ENCODE data around the gene RBM7.

DNA sequence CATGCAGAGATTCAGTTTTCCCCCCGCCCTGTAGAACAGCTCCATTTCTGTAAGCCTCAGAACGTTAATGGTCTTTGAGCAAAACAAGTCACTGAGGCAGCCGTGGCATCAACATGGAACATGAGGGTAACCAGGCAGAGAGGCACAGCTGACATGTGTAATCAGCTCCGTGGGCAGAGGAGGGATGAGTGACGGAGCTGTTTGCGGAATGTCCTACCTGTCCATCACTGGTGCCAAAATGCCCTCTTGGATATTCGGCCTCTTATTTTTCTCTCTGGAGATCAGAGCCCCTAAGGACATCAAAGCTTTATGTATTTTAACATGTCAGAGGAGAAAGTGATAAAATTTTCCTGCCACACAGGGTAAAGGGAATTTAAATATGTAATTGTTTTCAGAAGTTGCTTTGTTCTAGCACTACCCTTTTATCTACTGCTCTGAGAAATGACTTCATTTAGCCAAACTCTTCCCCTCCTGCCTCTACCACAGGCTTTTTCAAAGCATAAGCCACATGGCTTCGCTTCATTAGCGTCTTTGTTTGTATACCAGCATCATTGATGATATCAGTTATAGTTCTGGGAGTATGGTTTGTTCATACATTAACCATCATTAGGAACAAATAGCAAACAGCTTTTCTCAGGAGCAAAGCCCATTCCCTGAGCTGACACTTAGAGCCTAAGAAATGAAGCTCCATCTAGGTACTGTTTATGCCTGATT lies 33.1 kb upstream of the RBM7 start:
- TF ChIP-seq, protein P1, sequence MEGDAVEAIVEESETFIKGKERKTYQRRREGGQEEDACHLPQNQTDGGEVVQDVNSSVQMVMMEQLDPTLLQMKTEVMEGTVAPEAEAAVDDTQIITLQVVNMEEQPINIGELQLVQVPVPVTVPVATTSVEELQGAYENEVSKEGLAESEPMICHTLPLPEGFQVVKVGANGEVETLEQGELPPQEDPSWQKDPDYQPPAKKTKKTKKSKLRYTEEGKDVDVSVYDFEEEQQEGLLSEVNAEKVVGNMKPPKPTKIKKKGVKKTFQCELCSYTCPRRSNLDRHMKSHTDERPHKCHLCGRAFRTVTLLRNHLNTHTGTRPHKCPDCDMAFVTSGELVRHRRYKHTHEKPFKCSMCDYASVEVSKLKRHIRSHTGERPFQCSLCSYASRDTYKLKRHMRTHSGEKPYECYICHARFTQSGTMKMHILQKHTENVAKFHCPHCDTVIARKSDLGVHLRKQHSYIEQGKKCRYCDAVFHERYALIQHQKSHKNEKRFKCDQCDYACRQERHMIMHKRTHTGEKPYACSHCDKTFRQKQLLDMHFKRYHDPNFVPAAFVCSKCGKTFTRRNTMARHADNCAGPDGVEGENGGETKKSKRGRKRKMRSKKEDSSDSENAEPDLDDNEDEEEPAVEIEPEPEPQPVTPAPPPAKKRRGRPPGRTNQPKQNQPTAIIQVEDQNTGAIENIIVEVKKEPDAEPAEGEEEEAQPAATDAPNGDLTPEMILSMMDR (IDR thresholded peaks at IDR 0.05): no peak
- no peak for TF ChIP-seq POLR2A (IDR thresholded peaks at IDR 0.05)
